NCI-H1694 treated with DMSO at 0.1 percent for 48 hours (cell line): ENCODE data around the gene SHROOM3.

ENCODE experiments used
- DNase-seq: peaks from one replicate; lab custom pipeline; 2025; lab: John Stamatoyannopoulos, UW

Gene SHROOM3

DNA sequence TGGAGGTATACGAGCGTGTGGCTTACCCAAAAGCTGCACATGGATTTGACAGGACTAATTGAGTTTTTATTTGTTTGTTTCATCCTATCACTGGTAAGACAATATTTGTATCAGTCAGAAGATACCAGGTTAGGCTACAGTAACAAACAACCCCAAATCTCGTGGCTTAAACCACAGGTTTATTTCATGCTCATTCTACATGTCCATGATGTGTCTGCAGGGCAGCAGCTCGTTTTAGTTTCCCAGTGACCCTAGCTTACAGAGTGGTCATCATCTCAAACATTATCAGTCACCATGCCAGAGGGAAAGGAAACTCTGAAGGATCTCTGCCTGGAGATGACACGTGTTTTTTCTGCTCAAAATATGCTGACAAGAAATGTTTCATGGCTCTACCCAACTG is 108.3 kb downstream of the SHROOM3 start:
- no peak for DNase-seq

DNA sequence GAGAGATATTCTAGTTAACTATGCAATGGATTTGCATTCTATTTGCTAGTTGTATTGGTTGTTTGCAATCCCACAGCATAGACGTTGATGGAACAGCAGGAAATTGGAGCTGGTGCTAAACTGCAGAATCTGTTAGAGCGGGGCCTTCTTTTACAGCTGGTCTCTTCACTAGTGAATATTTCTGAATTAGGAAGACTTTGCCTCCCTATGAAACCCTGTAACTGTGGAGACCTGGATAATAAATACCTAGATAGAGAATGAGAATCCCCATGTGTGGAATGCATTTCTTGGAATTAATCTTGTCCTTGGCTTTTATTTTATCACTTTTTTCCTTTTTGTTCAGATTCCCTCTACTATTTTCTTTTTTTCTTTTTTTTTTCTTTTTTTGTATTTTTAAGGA is 109.7 kb downstream of the SHROOM3 start:
- DNase-seq, result no peak

DNA sequence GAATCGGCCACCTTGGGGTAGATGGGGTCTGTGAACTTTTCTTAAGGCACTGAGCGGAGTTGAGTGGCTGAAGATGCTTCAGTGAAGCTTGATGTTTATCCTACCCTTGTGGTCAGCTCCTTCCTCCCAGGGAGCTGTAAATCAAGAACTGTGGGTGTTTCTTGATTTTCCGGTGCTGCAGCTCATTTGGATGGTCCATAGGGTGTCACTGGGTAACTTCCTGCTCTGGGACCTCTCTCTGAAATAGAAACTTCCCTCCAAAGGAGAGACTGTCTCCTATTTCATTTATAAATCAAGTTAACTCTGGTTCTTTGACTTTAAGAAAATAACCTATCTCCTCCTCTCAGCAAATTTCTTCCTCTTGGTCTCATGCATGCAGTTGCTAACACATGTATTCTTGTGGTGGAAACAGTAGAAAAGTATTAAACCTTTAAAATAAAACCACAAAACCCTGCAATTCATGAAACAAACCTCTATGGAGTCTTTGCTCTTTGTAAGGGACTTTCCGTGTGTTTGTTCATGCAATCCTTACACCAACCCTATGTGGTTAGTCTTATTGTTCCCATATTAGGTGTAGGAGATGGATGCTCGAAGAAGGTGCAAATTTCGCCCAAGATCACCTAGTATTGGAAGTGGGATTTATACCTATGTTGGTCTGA is 110.3 kb downstream of the SHROOM3 start:
- no peak for DNase-seq

DNA sequence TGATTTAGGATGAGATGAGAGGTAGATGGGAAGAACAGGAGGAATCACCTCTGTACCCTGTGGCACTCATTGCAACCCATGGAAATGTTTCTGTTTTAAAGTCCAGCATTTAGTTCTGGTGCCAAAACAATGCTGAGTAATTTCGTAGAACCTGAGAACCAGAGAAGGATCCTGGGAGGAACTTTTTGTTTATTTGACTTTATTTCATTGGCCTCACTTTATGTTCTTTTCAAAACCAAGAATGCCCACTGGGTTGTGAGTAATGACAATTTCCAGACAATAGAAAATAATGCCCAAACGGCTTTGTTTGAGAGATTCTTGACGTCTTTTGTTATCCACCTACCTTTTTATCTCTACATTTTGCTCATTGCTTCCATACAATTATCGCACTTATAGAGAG is 111.3 kb downstream of the SHROOM3 start:
- DNase-seq, result no peak

DNA sequence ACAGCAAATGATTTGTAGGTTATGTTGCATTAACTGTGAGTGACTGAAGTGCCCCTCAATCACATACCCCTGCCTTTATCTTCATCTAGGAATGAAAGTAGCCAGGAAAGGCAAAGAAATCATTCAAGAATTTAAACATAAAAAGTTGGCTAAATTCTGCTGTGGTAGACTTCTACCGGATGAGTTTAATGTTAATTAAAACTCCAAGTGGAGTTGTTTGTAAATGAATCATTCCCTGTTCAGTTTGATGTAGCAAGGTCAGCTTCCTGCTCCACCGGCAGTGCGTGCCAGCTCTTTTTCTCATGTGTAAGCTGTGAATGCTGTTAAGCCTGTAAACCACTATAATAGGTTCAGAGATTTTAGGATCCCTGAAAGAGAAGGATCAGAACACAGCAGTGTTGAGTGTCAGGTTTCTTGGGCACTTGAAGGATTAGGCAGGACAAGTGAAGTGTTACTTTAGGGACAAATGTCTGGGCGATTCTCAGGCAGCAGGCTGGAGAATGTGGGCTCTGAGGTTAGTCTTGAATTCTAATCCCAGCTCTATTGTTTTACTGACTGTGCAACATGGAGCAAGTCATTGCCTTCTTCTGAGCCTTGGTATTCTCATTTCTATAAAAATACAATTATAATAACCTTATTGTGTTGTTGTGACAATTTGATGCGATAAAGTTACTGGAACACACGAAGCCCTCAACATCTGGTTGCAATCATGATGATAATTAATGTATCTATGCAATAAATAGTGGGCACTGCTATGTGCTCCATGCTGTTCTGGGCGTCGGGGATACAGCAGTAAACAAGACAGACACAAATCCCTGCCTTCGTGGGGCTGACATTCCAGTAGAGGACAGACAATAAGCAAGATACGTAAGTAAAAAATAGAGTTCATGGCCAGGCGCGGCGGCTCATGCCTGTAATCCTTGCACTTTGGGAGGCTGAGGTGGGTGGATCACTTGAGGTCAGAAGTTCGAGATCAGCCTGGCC is 112.0 kb downstream of the SHROOM3 start:
- DNase-seq, result no peak

DNA sequence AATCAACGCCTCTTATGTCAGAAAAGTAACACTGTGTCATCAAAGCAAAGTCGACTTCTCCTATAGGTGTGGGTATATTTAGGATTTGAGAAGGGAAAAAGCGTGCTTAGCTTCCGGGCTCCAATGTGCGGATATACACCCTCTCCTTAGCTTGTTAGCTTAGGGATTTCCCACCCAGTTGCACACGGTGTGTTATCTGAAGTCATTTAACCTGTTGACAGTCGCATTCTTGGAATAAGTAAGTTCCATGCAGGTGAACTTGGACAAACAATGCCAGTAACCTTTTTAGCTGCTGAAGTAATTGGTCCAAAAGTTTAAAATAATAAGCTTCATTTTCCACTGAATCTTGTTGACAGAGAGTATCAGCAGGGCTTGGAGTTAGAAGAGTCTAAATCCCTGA is 113.7 kb downstream of the SHROOM3 start:
- no peak for DNase-seq

DNA sequence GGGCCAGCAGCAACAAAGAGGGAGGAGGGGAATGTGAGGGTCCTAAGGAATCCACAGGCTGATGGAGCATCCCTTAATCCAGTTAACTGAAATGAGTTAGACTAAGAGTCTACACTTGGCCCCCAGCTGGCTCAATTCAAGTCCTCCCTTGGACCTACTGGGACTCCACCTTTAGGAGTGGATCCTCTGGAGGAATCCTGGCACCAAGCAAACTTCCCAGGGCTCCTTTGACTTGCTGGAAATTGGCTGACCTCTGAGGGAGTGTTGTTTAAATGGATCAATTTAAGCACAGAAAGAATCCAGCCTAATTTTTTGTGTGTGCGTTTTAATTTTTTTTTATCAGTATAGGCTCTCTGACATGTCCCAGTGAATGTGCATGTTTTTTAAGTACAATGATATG is 114.7 kb downstream of the SHROOM3 start:
- no peak for DNase-seq

DNA sequence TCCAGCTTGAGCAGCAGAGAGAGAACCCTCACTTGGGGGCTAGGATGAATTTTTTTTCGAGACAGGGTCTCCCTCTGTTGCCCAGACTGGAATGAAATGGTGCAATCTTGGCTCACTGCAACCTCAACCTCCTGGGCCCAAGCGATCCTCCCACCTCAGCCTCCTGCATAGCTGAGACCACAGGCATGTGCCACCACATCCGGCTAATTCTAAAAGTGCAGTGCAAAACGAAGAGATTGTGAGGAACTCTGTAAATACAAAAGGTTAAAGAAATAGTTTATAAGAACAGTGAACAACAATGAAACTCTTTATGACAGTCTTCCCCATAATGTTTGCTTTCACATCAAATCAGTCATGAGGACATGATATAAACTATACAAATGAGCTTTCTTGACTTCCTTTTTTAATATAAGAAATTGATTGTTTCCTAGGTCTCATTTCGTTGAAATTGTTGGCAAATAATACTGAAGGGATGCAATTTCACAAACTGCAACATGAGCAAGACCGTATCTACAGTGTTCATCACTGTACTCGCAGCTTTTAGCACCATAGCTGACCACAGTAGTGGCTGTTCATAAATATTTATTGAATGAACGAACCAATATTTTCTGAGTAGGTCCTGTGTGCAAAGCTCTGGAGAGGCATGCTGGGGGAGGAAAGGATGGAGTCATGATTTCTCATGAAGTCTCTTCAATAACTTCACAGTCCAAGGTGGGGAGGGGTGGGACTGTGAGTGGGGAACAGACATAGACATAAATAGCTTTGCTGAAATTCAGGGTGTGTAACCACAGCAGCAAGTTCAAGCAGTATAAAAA is 116.1 kb downstream of the SHROOM3 start:
- no peak for DNase-seq

DNA sequence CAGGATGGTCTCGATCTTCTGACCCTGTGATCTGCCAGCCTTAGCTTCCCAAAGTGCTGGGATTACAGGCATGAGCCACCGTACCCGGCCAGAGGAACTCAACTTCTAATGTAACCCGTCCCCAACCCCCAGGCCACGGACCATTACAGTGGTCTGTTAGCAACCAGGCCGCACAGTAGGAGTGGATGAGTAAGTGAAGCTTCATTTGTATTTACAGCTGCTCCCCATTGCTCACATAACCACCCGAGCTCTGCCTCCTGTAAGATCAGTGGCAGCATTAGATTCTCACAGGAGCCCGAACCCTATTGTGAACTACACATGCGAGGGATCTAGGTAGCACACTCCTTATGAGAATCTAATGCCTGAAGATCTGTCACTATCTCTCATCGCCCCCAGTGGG is 119.6 kb downstream of the SHROOM3 start:
- no peak for DNase-seq

DNA sequence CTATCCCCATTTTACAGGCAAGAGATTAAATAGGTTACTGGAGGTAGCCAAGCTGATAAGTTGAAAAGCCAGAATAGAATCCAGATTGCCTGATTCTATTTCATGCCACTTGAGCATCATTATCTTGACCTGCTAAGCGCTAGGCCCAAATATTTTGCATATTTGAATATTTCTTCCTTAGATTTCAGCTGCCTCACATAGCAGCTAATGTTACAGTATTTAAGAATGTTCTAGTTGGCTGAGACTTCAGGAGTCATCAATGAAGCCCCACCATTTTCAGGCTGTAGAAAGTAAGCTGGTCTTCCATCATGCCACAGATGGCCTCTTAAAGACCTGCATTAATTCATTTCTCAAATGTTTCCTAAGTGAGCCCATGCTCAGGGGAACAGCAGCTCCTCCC is 121.4 kb downstream of the SHROOM3 start:
- no peak for DNase-seq

DNA sequence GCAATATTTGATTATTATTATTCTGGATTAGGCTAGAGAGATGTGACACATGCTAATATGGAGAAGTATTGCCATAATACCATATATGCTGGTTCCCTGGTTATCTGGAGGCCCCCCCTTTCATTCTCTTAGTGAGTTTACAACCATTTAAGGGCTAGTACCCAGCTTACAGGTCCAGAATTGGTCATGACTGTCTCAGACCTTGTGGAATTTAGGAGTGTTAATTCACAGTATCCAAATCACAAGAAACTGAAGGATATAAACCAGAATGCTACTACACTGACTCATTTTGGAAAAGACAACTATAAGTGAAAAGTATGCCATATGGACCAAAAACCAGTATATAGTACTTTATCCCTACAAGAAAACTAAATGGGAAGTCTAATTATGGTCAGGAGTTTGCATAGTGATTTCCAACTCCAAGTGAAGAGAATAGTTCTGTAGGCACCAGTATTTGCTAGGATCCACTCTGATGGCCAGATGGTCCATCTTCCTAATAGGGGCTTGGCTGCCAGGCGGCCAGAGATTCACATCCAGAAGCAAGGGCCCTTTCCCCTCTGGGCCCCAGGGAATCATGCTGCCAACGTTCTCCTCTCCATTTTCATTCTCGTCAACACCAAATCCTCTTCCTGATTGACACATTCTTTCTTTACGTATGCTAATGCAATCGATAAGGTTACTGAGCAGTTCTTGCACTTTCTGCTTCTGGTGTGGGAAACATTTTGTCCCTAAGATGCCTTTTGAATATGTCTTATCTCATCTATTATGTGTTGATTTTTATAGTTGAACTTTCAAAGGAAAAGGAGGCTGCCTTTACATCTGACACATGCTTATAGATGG is 123.6 kb downstream of the SHROOM3 start:
- no peak for DNase-seq

DNA sequence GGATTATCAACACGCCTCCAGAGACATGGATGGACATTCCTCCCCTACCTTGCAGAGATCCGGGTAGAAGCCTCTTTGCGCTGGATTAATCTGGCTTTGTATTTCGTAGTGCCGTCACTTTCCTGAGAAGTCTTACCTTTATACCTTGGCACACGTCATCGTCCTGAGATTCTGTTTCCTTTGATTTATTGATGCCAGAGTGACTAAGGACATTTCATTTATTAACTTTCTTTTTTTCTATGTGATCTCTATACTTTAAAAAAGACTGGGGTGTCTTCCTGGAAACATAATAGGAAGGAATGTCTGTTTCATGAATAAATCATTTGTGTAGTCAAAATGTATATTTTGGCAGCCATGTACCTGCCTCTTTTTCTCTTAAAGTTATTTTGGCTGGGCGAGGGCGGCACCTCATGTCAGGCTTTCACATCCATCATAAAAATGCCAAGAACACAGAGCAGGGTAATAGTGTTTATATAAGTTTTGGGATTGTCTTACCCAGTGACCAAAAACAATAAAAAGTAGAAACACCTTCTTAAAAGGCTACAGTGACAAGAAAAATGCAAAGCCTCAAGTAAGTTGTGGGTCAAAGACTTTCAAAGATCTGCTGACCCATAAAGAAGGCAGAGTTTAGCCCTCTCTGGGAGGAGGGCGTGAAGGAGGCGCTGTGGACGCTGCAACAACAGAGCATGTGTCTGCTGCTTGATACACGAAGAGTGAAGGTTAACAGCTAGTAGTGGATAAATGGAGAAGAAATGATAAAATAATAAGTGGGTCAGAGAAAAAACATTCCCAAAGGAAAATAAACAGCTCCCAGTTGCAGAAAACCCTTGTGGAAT is 124.4 kb downstream of the SHROOM3 start:
- no peak for DNase-seq

DNA sequence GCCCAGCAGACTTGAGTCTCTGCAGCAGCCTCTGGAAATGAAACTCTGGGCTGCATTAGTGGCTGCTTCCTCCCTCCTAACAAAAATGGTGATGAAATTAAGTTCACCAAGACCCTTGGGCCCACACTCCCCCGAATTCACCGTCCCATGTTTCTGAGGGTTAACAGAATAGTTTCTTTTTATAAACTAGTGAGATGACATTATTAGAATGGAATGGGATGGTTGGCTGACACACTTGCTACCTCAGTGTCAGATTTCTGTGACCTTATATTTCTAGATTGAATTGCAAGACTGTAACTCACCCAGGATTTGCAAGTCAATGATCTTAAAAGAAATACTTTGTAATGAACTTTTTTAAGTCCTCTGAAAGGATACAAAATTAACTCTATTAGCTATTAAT is 127.1 kb downstream of the SHROOM3 start:
- DNase-seq, result no peak

DNA sequence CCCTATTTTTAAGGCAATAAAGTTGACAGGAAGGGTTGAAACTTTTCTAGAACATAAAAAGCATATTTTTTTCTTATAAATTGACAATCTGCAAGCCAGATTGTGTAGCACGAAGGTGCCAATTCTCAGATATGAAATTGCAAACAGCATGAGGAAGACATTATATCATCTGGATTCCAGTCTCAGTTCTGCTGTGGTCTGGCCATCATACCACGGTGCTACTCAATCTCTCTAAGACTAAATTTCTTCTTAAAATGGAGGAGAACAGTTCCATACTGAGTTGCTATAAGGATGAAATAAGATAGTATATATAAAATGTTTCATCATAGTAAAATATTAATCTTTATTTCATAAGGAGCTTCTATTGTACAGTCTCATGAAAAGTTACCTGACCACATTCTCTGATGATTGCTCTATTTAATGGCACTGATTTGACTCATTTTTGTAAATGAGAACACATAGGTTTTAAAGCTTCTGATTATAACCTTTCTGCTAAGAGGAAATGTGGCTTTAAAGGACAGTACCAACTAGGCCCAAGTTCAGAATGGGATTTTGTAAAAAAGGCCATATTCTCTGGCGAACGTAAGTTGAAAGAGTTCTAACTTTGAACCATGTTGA is 127.9 kb downstream of the SHROOM3 start:
- DNase-seq, result no peak

DNA sequence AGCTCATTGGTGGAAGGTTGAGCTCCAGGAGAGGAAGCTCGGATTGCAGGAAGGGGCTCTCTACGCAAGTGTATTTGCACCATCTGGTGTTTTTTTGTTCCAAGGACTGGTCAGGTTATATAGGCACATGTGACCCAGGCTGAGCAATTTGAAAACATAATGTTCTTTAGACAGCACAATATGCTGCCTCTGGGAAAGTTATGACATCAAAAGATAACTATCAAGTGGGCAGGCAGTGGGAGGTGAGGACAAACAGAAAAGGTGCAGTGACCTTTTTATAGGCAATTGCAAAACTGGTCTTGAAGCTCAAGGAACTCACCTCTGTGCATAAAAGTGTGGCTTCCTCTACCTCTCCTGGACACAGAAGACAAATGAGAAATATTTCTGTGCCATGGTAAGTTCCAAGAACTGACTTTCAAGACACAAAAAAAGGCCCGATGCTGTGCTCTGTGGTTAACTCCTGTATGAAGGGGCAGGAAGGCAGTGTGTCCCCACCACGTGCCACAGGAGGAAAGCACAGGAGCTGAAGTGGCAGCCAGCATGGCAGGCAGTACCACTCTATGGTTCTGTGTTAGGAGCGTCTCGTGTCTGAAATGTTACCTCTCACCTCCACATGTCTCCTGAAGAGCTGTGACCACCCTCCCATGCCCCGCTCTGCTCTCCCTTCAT is 128.6 kb downstream of the SHROOM3 start:
- DNase-seq, result no peak

DNA sequence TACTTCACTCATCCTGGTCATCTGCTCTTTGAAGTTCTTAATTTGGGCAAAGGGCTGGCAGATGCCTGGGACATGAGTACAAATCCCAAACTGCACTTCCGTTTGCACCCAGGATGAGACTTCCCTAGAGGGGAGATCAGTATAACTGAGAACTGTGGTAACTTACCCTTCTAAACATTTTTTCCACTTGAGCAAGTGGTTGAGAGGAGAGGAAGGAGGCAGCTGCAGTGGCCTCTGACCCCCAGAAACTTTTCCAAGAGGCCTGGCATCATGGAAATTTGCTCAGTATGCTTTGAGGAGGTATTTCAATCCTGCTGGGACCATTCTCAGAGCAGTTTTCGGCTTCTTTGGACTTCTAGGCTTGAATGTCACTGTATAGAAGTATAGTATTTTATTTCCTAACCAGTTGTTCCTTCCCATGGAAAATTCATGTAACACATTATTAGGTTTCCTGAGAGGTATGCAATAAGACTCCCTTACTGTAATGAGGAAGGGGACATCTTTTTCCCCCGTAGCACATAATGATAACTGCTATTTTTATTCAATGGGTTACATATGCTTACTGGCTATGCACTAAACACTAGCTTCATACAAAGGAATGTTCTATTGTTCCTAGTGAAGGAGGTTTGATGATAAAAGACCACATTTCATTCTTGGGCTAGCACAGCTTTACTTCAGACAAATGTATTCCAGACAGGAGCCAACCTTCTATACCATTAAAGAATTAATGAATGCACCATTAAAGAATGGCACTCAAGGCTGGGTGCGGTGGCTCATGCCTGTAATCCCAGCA is 129.3 kb downstream of the SHROOM3 start:
- no peak for DNase-seq

DNA sequence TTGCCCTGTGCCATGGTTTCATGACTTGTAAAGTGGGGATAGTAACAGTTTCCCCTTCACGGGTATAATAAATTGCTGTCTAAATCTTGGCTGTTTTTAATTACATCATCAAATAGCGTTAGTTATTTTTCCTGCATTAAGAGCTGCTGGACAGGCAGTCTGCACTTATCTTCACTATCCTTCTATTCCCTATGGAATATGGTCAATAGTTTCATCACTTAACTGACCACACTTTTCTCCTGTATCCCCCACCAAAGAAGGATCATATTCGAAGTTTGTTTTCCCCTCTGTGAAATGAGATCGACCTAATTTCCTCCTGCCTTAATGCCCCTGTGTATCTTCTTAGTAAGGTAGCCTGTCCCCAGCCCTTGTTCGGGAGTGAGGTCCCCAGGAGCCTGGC is 133.2 kb downstream of the SHROOM3 start:
- DNase-seq, result no peak

DNA sequence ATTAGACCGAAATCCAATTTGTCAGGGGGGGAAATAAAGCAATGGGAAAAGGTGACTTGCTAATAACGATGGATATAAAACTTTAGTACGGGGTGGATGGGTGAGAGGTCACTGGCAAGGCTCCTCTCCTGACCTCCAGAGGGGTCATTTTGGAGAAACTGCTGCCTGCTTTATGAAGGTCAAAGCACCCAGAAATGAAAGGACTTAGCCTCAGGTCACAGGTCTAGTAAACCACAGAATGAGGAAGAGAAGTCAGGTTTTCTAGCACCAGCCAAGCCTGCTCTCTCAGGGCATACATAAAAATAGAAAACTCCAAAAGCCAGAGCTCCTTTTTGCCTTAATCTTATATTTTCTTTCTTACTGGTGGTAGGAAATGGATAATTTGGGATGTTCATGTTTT is 134.2 kb downstream of the SHROOM3 start:
- DNase-seq, result no peak

DNA sequence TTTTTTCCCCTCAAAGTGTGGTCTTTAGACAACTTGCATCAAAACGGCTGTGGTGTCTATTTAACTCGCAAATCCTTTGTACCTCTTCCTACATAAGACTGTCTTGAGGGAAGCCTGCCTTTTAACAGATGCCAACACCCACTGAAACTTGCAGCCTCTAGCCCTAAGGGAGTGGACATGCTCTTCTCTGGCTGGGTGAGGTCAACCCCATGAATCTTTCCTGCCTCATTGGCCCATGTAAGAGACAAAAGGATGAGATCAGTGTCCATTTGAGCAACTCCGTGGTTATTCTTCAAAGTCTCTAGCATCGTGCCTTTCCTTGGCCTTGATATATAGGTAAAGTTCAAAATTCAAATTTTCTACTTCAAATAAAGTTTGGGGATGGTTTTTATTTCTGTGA is 134.7 kb downstream of the SHROOM3 start:
- DNase-seq, result no peak
